Liver (tissue), 9 donors: ENCODE results near the gene CCL24. TPM values are rescaled to one million over a fixed set of nuclear protein-coding genes. Genes with fewer than 3 reads are reported as not detected.

Experiments used
- DNase-seq: peaks from one replicate; pipeline ENCODE4 v3.0.0-alpha.2; 2017; ENCODE audit warnings: low spot score
- H3K27ac ChIP-seq, 2 donors: one replicate each; pipeline ENCODE4 v1.7.0; 2013; ENCODE audit warnings: inconsistent platforms in 2 of 2, low read length in 2 of 2, control low read depth in 1 of 2, low read depth in 1 of 2, mild to moderate bottlenecking in 1 of 2
- H3K27me3 ChIP-seq, 4 donors: one replicate each; pipeline versions ENCODE4 v1.6.1 to v1.7.0; 2013; ENCODE audit warnings: low read length in 3 of 4, inconsistent platforms in 1 of 4, mild to moderate bottlenecking in 1 of 4, moderate library complexity in 1 of 4; ENCODE audit not compliant: control insufficient read depth in 4 of 4, insufficient read depth in 4 of 4
- H3K36me3 ChIP-seq, 4 donors: one replicate each; pipeline versions ENCODE4 v1.6.1 to v1.7.0; 2013; ENCODE audit warnings: low read length in 3 of 4, mild to moderate bottlenecking in 3 of 4, low read depth in 1 of 4, moderate library complexity in 1 of 4; ENCODE audit not compliant: control insufficient read depth in 4 of 4, insufficient read depth in 3 of 4
- H3K4me1 ChIP-seq, 4 donors: one replicate each; pipeline versions ENCODE4 v1.6.1 to v1.7.0; 2013; ENCODE audit warnings: low read length in 3 of 4, mild to moderate bottlenecking in 3 of 4, moderate library complexity in 1 of 4; ENCODE audit not compliant: control insufficient read depth in 4 of 4, insufficient read depth in 4 of 4
- H3K4me3 ChIP-seq, 3 donors: one replicate each; pipeline versions ENCODE4 v1.6.1 to v1.7.0; 2013; ENCODE audit warnings: low read length in 3 of 3, control low read depth in 1 of 3, low read depth in 1 of 3, mild to moderate bottlenecking in 1 of 3
- H3K9ac ChIP-seq, 2 donors: one replicate each; pipeline ENCODE4 v1.7.0; 2013; ENCODE audit warnings: low read length in 2 of 2, mild to moderate bottlenecking in 2 of 2, moderate library complexity in 2 of 2, control low read depth in 1 of 2, low read depth in 1 of 2
- H3K9me3 ChIP-seq, 4 donors: one replicate each; pipeline versions ENCODE4 v1.6.1 to v1.7.0; 2013; ENCODE audit warnings: low read length in 3 of 4; ENCODE audit not compliant: control insufficient read depth in 4 of 4
- ATF3 ChIP-seq: IDR thresholded peaks from 2 replicates; pipeline ENCODE4 v1.6.1; 2016; ENCODE audit warnings: antibody characterized with exemption
- CTCF ChIP-seq: fragments of 150-350 bp; IDR thresholded peaks from 2 replicates; pipeline ENCODE4 v1.5.1; 2017; ENCODE audit warnings: improper control_type of control experiment, low read depth, low read length; ENCODE audit not compliant: missing input control
- EGR1 ChIP-seq, 2 donors: IDR thresholded peaks; 2 replicates each; pipeline ENCODE4 v1.6.1; 2016 to 2018; ENCODE audit warnings: antibody characterized with exemption in 2 of 2, low read depth in 2 of 2
- FOXA1 ChIP-seq: IDR thresholded peaks from 2 replicates; pipeline ENCODE4 v1.6.1; 2016; ENCODE audit warnings: antibody characterized with exemption
- FOXA2 ChIP-seq: IDR thresholded peaks from 2 replicates; pipeline ENCODE4 v1.6.1; 2016; ENCODE audit warnings: antibody characterized with exemption
- GABPA ChIP-seq, 2 donors: IDR thresholded peaks in 1 of 2; conservative IDR thresholded peaks in 1 of 2; 2 replicates each; pipeline ENCODE4 v1.6.1; 2016; ENCODE audit warnings: antibody characterized with exemption in 2 of 2, mild to moderate bottlenecking in 1 of 2, moderate library complexity in 1 of 2
- HNF4A ChIP-seq, 2 donors: conservative IDR thresholded peaks; 2 replicates each; pipeline ENCODE4 v1.6.1; 2016; ENCODE audit warnings: antibody characterized with exemption in 2 of 2, mild to moderate bottlenecking in 2 of 2
- HNF4G ChIP-seq: IDR thresholded peaks from 2 replicates; pipeline ENCODE4 v1.6.1; 2016; ENCODE audit warnings: antibody characterized with exemption
- JUND ChIP-seq, 2 donors: IDR thresholded peaks; 2 replicates each; pipeline ENCODE4 v1.6.1; 2016; ENCODE audit warnings: antibody characterized with exemption in 2 of 2
- MAX ChIP-seq: IDR thresholded peaks from 2 replicates; pipeline ENCODE4 v1.6.1; 2016; ENCODE audit warnings: antibody characterized with exemption
- NR2F2 ChIP-seq: IDR thresholded peaks from 2 replicates; pipeline ENCODE4 v1.6.1; 2016; ENCODE audit warnings: antibody characterized with exemption
- RAD21 ChIP-seq, 2 donors: IDR thresholded peaks; 2 replicates each; pipeline ENCODE4 v1.6.1; 2016; ENCODE audit warnings: antibody characterized with exemption in 2 of 2, mild to moderate bottlenecking in 2 of 2
- REST ChIP-seq: IDR thresholded peaks from 2 replicates; pipeline ENCODE4 v1.6.1; 2016; ENCODE audit warnings: antibody characterized with exemption, mild to moderate bottlenecking
- RXRA ChIP-seq, 2 donors: IDR thresholded peaks; 2 replicates each; pipeline ENCODE4 v1.6.1; 2017 to 2018; ENCODE audit warnings: antibody characterized with exemption in 2 of 2, mild to moderate bottlenecking in 1 of 2
- SP1 ChIP-seq: IDR thresholded peaks from 2 replicates; pipeline ENCODE4 v1.6.1; 2018; ENCODE audit warnings: antibody characterized with exemption, mild to moderate bottlenecking
- TAF1 ChIP-seq: conservative IDR thresholded peaks from 2 replicates; pipeline ENCODE4 v1.6.1; 2016; ENCODE audit warnings: antibody characterized with exemption, mild to moderate bottlenecking
- YY1 ChIP-seq: IDR thresholded peaks from 2 replicates; pipeline ENCODE4 v1.6.1; 2016; ENCODE audit warnings: antibody characterized with exemption, mild to moderate bottlenecking
- ZBTB33 ChIP-seq: IDR thresholded peaks from 2 replicates; pipeline ENCODE4 v1.6.1; 2016; ENCODE audit warnings: antibody characterized with exemption
- WGBS: extraction: QIAGEN DNeasy Blood & Tissue Kit; methylation state at CpG from one replicate; pipeline ENCODE4 v1.1.7; 2013; 5-methylcytosine and 5-hydroxymethylcytosine counted together
- polyA plus RNA-seq, 2 donors: library from polyadenylated mRNA; stranded (reverse) in 1 of 2; unstranded in 1 of 2; fragments of 200-250 nt in 1 of 2; fragments of >200 nt in 1 of 2; fragmentation: Nextera tagmentation in 1 of 2; extraction: Ambion mirVana in 1 of 2; gene quantifications; one replicate each; pipeline versions ENCODE4 v1.2.1 to v1.2.3, GENCODE V29; 2013 to 2015
- total RNA-seq, 2 donors: library from RNA; depleted of rRNA; stranded (reverse); fragments of >200 nt; gene quantifications; one replicate each; pipeline ENCODE4 v1.2.3, GENCODE V29; 2014
- donor health status: healthy.
- donor health status: healthy.
- donor health status: healthy.
- donor health status: healthy.
- donor health status: healthy.

Gene CCL24
- total and polyA plus RNA-seq, 4 donors = 0.47 to 2.1 (median 1.6) TPM; not detected in 1

GRCh38 chr7:75811894-75812678 is 1.5 kb downstream of the CCL24 start:
- peaks cover 0 to 4% (median 1%) of the 10 kb centered on the region in 4 donors for H3K9me3 ChIP-seq
- 91% methylated on average over 11 of the region's 11 CpGs for WGBS
- H3K36me3 ChIP-seq = no peaks in the 10 kb centered on the region
- no peak overlapping the region for H3K4me3 ChIP-seq
- no peak for DNase-seq
- TF ChIP-seq CTCF (no peak), JUND (IDR thresholded peaks at IDR 0.05) (no peak), FOXA2 (no peak), TAF1 (no peak), ZBTB33 (no peak), GABPA (IDR thresholded peaks at IDR 0.05 in 1 of 2, conservative IDR thresholded peaks at IDR 0.05 in 1 of 2) (no peak), HNF4G (no peak), FOXA1 (no peak), ATF3 (no peak), HNF4A (conservative IDR thresholded peaks at IDR 0.05) (no peak), SP1 (no peak), RAD21 (IDR thresholded peaks at IDR 0.05) (no peak), YY1 (no peak), RXRA (IDR thresholded peaks at IDR 0.05) (no peak), NR2F2 (no peak), EGR1 (IDR thresholded peaks at IDR 0.05; ENCODE audit: low read depth in 2 of 2) (no peak), REST (no peak), MAX (no peak)
- H3K27me3 ChIP-seq = no peaks in the 10 kb centered on the region
- no peaks in the 10 kb centered on the region for H3K4me1 ChIP-seq
- no peak overlapping the region for H3K27ac ChIP-seq
- no peak overlapping the region for H3K9ac ChIP-seq
